Thyroid gland (tissue), 4 donors: ENCODE measurements around the gene AMER2.

Experiments
- CTCF ChIP-seq, 6 experiments: fragments of 200-600 bp in 3 of 6; fragments of 450-650 bp in 3 of 6; sonication (generic) in 3 of 6; IDR thresholded peaks; one replicate each; pipeline ENCODE4 v1.5.1; 2016 to 2019; ENCODE audit warnings: antibody characterized with exemption in 6 of 6, mild to moderate bottlenecking in 2 of 6, inconsistent platforms in 1 of 6, moderate library complexity in 1 of 6
- POLR2A ChIP-seq, 2 donors: fragments of 450-650 bp; IDR thresholded peaks; one replicate each; pipeline ENCODE4 v1.6.1; 2017; ENCODE audit warnings: antibody characterized with exemption in 2 of 2, mild to moderate bottlenecking in 2 of 2, moderate library complexity in 1 of 2

- no peak for TF ChIP-seq CTCF (IDR thresholded peaks at IDR 0.05)
- no peak for TF ChIP-seq POLR2A (IDR thresholded peaks at IDR 0.05)
These were observed 34.3 kb downstream of the AMER2 start for GRCh38 chr13:25137788-25138115.
